ENCODE measurements around the gene SYTL3. TPM values are rescaled to one million over a fixed set of nuclear protein-coding genes. Genes with fewer than 3 reads are reported as not detected.

SYTL3 gene
- total RNA-seq, 4 donors from 2014 or later, result 2.4 to 6.4 (median 2.9) TPM

DNA sequence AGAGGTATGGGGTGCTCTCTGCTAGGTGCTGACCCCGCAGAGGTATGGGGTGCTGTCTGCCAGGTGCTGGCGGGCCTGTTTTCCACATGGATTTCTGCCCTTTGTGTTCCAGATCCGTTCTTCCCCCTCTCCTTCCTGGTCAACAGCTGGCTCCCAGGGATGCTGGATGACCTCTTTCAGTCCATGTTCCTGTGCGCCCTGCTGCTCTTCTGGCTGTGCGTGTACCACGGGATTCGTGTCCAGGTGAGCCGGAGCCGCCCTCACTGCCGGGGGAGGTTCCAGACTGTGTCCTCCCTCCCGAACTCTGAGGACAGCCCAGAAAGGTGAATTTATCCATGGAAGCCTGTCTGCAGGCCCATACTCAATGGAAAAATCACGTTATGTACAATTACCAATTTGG is 41.6 kb upstream of the SYTL3 start:
- Histone ChIP-seq H3K36me3 (peaks cover 0 to 45% (median 16%) of the 10 kb centered on the region in 4 donors), H3K9me3 (no peaks in the 10 kb centered on the region), H3K27me3 (no peaks in the 10 kb centered on the region), H3K4me3 (no peak overlapping the region), H3K27ac (no peak overlapping the region), H3K4me1 (no peaks in the 10 kb centered on the region)
- 88 to 100% methylated on average over 2 to 12 of the region's 12 CpGs for WGBS, 2 donors (ENCODE audit: low coverage in 1 of 2)
- TF ChIP-seq POLR2AphosphoS5 (IDR thresholded peaks at IDR 0.05), result no peak
- TF ChIP-seq EP300 (IDR thresholded peaks at IDR 0.05; ENCODE audit: low read depth), result no peak
- TF ChIP-seq, protein P1, sequence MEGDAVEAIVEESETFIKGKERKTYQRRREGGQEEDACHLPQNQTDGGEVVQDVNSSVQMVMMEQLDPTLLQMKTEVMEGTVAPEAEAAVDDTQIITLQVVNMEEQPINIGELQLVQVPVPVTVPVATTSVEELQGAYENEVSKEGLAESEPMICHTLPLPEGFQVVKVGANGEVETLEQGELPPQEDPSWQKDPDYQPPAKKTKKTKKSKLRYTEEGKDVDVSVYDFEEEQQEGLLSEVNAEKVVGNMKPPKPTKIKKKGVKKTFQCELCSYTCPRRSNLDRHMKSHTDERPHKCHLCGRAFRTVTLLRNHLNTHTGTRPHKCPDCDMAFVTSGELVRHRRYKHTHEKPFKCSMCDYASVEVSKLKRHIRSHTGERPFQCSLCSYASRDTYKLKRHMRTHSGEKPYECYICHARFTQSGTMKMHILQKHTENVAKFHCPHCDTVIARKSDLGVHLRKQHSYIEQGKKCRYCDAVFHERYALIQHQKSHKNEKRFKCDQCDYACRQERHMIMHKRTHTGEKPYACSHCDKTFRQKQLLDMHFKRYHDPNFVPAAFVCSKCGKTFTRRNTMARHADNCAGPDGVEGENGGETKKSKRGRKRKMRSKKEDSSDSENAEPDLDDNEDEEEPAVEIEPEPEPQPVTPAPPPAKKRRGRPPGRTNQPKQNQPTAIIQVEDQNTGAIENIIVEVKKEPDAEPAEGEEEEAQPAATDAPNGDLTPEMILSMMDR (IDR thresholded peaks at IDR 0.05), result no peak
- no peak for TF ChIP-seq POLR2A (IDR thresholded peaks at IDR 0.05)
- DNase-seq, result no peak
- intact Hi-C loops (cut with DNase I; ENCODE audit: low total_unique reads) (loop anchor here (10.0 kb wide), 1 partner anchor 383 kb away; no protein-coding TSS in a partner anchor), in situ Hi-C loops (cut with MboI; ENCODE audit: low pct_ligation_motif_present in 1 of 4, low pct_unique_long_range_greater_than_20kb in 1 of 4, low sequenced_read_pairs in 3 of 4) (loop anchor here in 3 of 4 donors (10.0 to 25.0 kb wide), 2 partner anchors 383 to 396 kb away; no protein-coding TSS in a partner anchor)

DNA sequence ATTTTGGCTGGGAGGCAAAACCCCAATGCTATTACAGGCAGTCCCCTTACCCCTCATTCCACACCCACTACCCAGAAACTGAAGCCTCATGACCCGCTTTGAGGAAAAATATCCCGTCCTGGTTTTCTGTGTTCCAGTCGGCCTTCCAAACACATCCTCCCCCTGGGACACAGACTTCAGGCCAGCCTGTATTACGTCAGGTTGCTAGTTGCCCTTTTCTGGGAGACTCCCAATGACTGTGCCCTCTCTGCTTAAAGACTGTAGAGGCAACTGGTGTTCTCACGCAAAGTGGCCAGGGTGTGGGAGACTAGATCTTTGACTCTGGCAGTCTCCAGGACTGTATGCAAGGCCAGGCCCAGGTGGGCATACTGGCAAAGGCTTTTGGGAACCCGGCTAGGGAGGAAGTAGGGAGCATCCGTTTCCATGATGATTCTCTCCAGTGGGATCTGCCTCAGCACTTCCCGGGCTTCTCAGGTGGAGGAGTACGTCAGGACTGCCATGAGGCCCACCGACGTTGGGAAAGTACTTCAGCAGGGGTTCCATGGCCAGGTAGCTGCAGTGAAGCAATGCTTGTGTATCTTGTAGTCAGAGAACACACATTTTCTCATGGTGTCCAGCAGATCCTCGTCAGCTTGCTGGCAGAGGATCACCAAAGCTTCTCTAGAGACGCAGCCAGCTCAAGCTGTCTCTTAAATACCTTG is 40.2 kb upstream of the SYTL3 start:
- WGBS, 2 donors (ENCODE audit: low coverage in 1 of 2), result 94% methylated on average over 12 of the region's 13 CpGs; no CpG with 5 or more reads in 1 of the 2 donors
- Histone ChIP-seq H3K4me3 (no peak overlapping the region), H3K27me3 (no peaks in the 10 kb centered on the region), H3K27ac (no peak overlapping the region), H3K36me3 (peaks cover 0 to 46% (median 16%) of the 10 kb centered on the region in 4 donors), H3K4me1 (no peaks in the 10 kb centered on the region), H3K9me3 (no peaks in the 10 kb centered on the region)
- TF ChIP-seq, protein P1 (IDR thresholded peaks at IDR 0.05), result no peak
- TF ChIP-seq POLR2AphosphoS5 (IDR thresholded peaks at IDR 0.05) (no peak), EP300 (IDR thresholded peaks at IDR 0.05; ENCODE audit: low read depth) (no peak), POLR2A (IDR thresholded peaks at IDR 0.05) (no peak)
- intact Hi-C loops (cut with DNase I; ENCODE audit: low total_unique reads), result loop anchor here (10.0 kb wide), 1 partner anchor 385 kb away; no protein-coding TSS in a partner anchor
- in situ Hi-C loops (cut with MboI; ENCODE audit: low pct_ligation_motif_present in 1 of 4, low pct_unique_long_range_greater_than_20kb in 1 of 4, low sequenced_read_pairs in 3 of 4), result loop anchor here in 3 of 4 donors (10.0 to 25.0 kb wide), 2 partner anchors 385 to 397 kb away; no protein-coding TSS in a partner anchor
- DNase-seq, result no peak

DNA sequence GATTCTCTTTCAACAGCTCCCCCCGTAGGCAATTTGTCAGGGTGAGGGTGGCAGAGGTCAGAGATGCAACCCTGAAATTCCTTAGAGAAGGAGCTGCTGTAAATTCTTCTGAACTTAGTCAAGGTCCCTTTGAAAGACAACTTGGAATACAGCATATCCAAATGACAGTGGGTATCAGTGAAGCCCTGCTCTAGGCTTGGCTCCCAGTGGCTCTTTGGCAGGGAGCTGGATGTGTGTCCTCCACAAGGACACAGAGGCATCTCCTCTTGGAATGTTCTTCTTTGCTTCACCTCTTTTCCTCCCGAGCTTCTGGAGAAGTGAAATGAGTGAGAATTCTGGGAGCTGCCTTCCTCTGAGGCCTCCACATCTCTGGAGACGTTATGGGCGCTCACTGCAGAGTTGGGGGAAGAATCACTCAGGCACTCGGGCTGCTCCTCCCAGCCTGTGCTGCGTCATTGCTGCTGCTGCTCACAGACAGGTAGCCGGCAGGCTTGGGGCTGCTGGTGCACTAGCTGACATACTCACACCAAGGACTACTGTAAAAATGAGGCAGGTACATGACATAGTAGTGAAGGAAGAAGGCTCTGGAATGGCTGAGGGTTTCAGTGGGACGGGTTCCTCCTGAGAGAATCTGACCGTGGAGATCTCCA is 39.4 kb upstream of the SYTL3 start:
- Histone ChIP-seq H3K36me3 (peaks cover 0 to 51% (median 16%) of the 10 kb centered on the region in 4 donors), H3K27me3 (no peaks in the 10 kb centered on the region), H3K9me3 (no peaks in the 10 kb centered on the region), H3K4me1 (no peaks in the 10 kb centered on the region), H3K27ac (no peak overlapping the region), H3K4me3 (no peak overlapping the region)
- TF ChIP-seq, protein P1 (IDR thresholded peaks at IDR 0.05), result no peak
- TF ChIP-seq POLR2A (IDR thresholded peaks at IDR 0.05) (no peak), POLR2AphosphoS5 (IDR thresholded peaks at IDR 0.05) (no peak), EP300 (IDR thresholded peaks at IDR 0.05; ENCODE audit: low read depth) (no peak)
- WGBS, 2 donors (ENCODE audit: low coverage in 1 of 2), result 92% methylated on average over 9 of the region's 9 CpGs; no CpG with 5 or more reads in 1 of the 2 donors
- intact Hi-C loops (cut with DNase I; ENCODE audit: low total_unique reads), result no loop called here
- no peak for DNase-seq
- in situ Hi-C loops (cut with MboI; ENCODE audit: low pct_ligation_motif_present in 1 of 4, low pct_unique_long_range_greater_than_20kb in 1 of 4, low sequenced_read_pairs in 3 of 4), result loop anchor here in 2 of 4 donors (25.0 kb wide), 1 partner anchor 398 kb away; no protein-coding TSS in a partner anchor

DNA sequence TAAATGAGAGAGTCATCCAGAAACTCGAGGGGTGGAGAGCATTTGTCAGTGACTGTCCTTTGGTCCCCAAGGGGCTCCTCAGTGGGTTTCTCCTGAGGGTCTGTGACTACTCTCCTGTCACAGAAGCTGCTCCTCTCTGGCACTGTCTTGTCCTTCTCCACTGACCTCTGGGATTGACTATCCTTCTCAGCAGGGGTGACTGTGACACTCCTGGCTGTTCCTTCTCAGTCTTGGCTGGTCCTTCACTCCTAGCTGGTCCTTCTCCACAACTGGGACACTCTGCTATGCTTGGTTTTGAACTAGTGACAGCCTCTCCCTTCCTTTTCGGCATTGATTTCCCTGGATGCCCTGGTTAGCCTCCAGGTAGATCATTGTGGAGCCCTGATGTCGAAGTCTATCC is 38.8 kb upstream of the SYTL3 start:
- 73% methylated on average over 3 of the region's 3 CpGs; no CpG with 5 or more reads in 1 of the 2 donors for WGBS, 2 donors (ENCODE audit: low coverage in 1 of 2)
- Histone ChIP-seq H3K4me3 (no peak overlapping the region), H3K4me1 (no peaks in the 10 kb centered on the region), H3K36me3 (peaks cover 0 to 46% (median 14%) of the 10 kb centered on the region in 4 donors), H3K27ac (no peak overlapping the region), H3K27me3 (no peaks in the 10 kb centered on the region), H3K9me3 (no peaks in the 10 kb centered on the region)
- intact Hi-C loops (cut with DNase I; ENCODE audit: low total_unique reads) (no loop called here), in situ Hi-C loops (cut with MboI; ENCODE audit: low pct_ligation_motif_present in 1 of 4, low pct_unique_long_range_greater_than_20kb in 1 of 4, low sequenced_read_pairs in 3 of 4) (loop anchor here in 2 of 4 donors (25.0 kb wide), 1 partner anchor 399 kb away; no protein-coding TSS in a partner anchor)
- TF ChIP-seq POLR2A (IDR thresholded peaks at IDR 0.05) (no peak), POLR2AphosphoS5 (IDR thresholded peaks at IDR 0.05) (no peak)
- TF ChIP-seq, protein P1 (IDR thresholded peaks at IDR 0.05), result no peak
- DNase-seq, result no peak
